ENCODE results near the gene LRP1B. TPM values are rescaled to one million over a fixed set of nuclear protein-coding genes. Genes with fewer than 3 reads are reported as not detected.

The LRP1B gene
- total RNA-seq, 2 donors from 2014 or later = 0.79 to 1.8 TPM

- H3K36me3 Mint-ChIP-seq (ENCODE audit: low read depth) = no peaks in the 10 kb centered on the region
- WGBS, 2 experiments (ENCODE audit: insufficient coverage in 1 of 2, insufficient read length in 1 of 2) = 95 to 100% methylated on average over 1 to 2 of the region's 2 CpGs
- Histone ChIP-seq H3K27me3 (ENCODE audit: control insufficient read depth, insufficient read depth, low read length, poor library complexity, severe bottlenecking) (no peaks in the 10 kb centered on the region), H3K4me1 (ENCODE audit: control insufficient read depth, insufficient read depth, low read length) (no peaks in the 10 kb centered on the region), H3K9ac (ENCODE audit: extremely low read depth, low read length, poor library complexity, severe bottlenecking) (no peak overlapping the region), H3K9me3 (ENCODE audit: control insufficient read depth, low read length) (no peaks in the 10 kb centered on the region), H3K4me3 (ENCODE audit: low read length) (no peak overlapping the region), H3K27ac (ENCODE audit: low read depth, low read length) (no peak overlapping the region), H3K36me3 (ENCODE audit: control insufficient read depth, insufficient read depth, low read length) (no peaks in the 10 kb centered on the region)
- no peaks in the 10 kb centered on the region for H3K27me3 Mint-ChIP-seq (ENCODE audit: insufficient read depth)
- H3K4me1 Mint-ChIP-seq = no peaks in the 10 kb centered on the region
- no peak for TF ChIP-seq CTCF (conservative IDR thresholded peaks at IDR 0.05)
- no peaks in the 10 kb centered on the region for H3K9me3 Mint-ChIP-seq
- no peak overlapping the region for H3K4me3 Mint-ChIP-seq
- DNase-seq = no peak
- no peak overlapping the region for H3K27ac Mint-ChIP-seq
Observed at GRCh38 chr2:141778315-141778835, 352.4 kb downstream of the LRP1B start.

- no peaks in the 10 kb centered on the region for H3K27me3 Mint-ChIP-seq (ENCODE audit: insufficient read depth)
- no peak overlapping the region for H3K27ac ChIP-seq (ENCODE audit: low read depth, low read length)
- no peaks in the 10 kb centered on the region for H3K9me3 ChIP-seq (ENCODE audit: control insufficient read depth, low read length)
- H3K4me1 ChIP-seq (ENCODE audit: control insufficient read depth, insufficient read depth, low read length) = no peaks in the 10 kb centered on the region
- no peaks in the 10 kb centered on the region for H3K4me1 Mint-ChIP-seq
- no peak overlapping the region for H3K4me3 Mint-ChIP-seq
- DNase-seq = no peak
- no peak overlapping the region for H3K27ac Mint-ChIP-seq
- WGBS, 2 experiments (ENCODE audit: insufficient coverage in 1 of 2, insufficient read length in 1 of 2) = 89 to 100% methylated on average over 2 to 6 of the region's 6 CpGs
- peak; percentile 15 for TF ChIP-seq CTCF (conservative IDR thresholded peaks at IDR 0.05)
- no peaks in the 10 kb centered on the region for H3K36me3 ChIP-seq (ENCODE audit: control insufficient read depth, insufficient read depth, low read length)
- no peaks in the 10 kb centered on the region for H3K9me3 Mint-ChIP-seq
- no peaks in the 10 kb centered on the region for H3K36me3 Mint-ChIP-seq (ENCODE audit: low read depth)
- no peak overlapping the region for H3K4me3 ChIP-seq (ENCODE audit: low read length)
- no peaks in the 10 kb centered on the region for H3K27me3 ChIP-seq (ENCODE audit: control insufficient read depth, insufficient read depth, low read length, poor library complexity, severe bottlenecking)
- no peak overlapping the region for H3K9ac ChIP-seq (ENCODE audit: extremely low read depth, low read length, poor library complexity, severe bottlenecking)
Observed at GRCh38 chr2:141770530-141770929, 360.3 kb downstream of the LRP1B start.

- Histone ChIP-seq H3K36me3 (ENCODE audit: control insufficient read depth, insufficient read depth, low read length) (no peaks in the 10 kb centered on the region), H3K27ac (ENCODE audit: low read depth, low read length) (no peak overlapping the region), H3K9ac (ENCODE audit: extremely low read depth, low read length, poor library complexity, severe bottlenecking) (no peak overlapping the region), H3K4me3 (ENCODE audit: low read length) (no peak overlapping the region), H3K9me3 (ENCODE audit: control insufficient read depth, low read length) (no peaks in the 10 kb centered on the region), H3K4me1 (ENCODE audit: control insufficient read depth, insufficient read depth, low read length) (no peaks in the 10 kb centered on the region), H3K27me3 (ENCODE audit: control insufficient read depth, insufficient read depth, low read length, poor library complexity, severe bottlenecking) (no peaks in the 10 kb centered on the region)
- TF ChIP-seq CTCF (conservative IDR thresholded peaks at IDR 0.05) = no peak
- no peak overlapping the region for H3K4me3 Mint-ChIP-seq
- no peak for DNase-seq
- no peak overlapping the region for H3K27ac Mint-ChIP-seq
- H3K27me3 Mint-ChIP-seq (ENCODE audit: insufficient read depth) = no peaks in the 10 kb centered on the region
- no peaks in the 10 kb centered on the region for H3K9me3 Mint-ChIP-seq
- 80 to 100% methylated on average over 1 of the region's 1 CpG for WGBS, 2 experiments (ENCODE audit: insufficient coverage in 1 of 2, insufficient read length in 1 of 2)
- H3K4me1 Mint-ChIP-seq = no peaks in the 10 kb centered on the region
- H3K36me3 Mint-ChIP-seq (ENCODE audit: low read depth) = no peaks in the 10 kb centered on the region
Observed at GRCh38 chr2:141767691-141768090, 363.1 kb downstream of the LRP1B start.
